Peyer's patch (tissue), 4 donors: Measurements from ENCODE around the gene CELF1. TPM values are rescaled to one million over a fixed set of nuclear protein-coding genes. Genes with fewer than 3 reads are reported as not detected.
A peak's percentile ranks its signal among the peaks of the same experiment; 100 is the strongest.
"Not testable (repeated sequence)": the region's sequence is repeated elsewhere in the genome, so short reads cannot be mapped to it uniquely, and the experiment has no call there.

Source experiments
- DNase-seq, 3 donors: peaks; one replicate each; pipeline ENCODE4 v3.0.0-alpha.2; 2017 to 2019
- H3K27ac ChIP-seq, 4 donors: fragments of 200-600 bp; sonication (generic); one replicate each; pipeline ENCODE4 v1.5.1; 2016 to 2019
- H3K27me3 ChIP-seq, 2 donors: fragments of 200-600 bp; sonication (generic); one replicate each; pipeline ENCODE4 v1.5.1; 2019
- H3K36me3 ChIP-seq, 3 donors: fragments of 200-600 bp; sonication (generic); one replicate each; pipeline ENCODE4 v1.5.1; 2016 to 2019
- H3K4me1 ChIP-seq, 4 donors: fragments of 200-600 bp; sonication (generic); one replicate each; pipeline ENCODE4 v1.5.1; 2016 to 2019
- H3K4me3 ChIP-seq, 4 donors: fragments of 200-600 bp; sonication (generic); 1 replicate in 3 of 4; 2 replicates in 1 of 4; pipeline ENCODE4 v1.5.1; 2016 to 2019; ENCODE audit warnings: mild to moderate bottlenecking in 1 of 4
- H3K9me3 ChIP-seq, 4 donors: fragments of 200-600 bp; sonication (generic); one replicate each; pipeline ENCODE4 v1.5.1; 2016 to 2019; ENCODE audit warnings: mild to moderate bottlenecking in 1 of 4
- CTCF ChIP-seq, 6 experiments: fragments of 450-650 bp in 4 of 6; fragments of 200-600 bp in 2 of 6; sonication (generic) in 1 of 6; IDR thresholded peaks; one replicate each; pipeline ENCODE4 v1.5.1; 2017 to 2019; ENCODE audit warnings: antibody characterized with exemption in 6 of 6, mild to moderate bottlenecking in 3 of 6, moderate library complexity in 1 of 6
- POLR2A ChIP-seq, 2 donors: fragments of 450-650 bp; IDR thresholded peaks; one replicate each; pipeline ENCODE4 v1.5.1; 2017; ENCODE audit warnings: antibody characterized with exemption in 2 of 2, mild to moderate bottlenecking in 2 of 2, moderate library complexity in 2 of 2
- total RNA-seq, 4 donors: library from RNA; depleted of rRNA; stranded (reverse); fragments of >200 nt; gene quantifications; one replicate each; pipeline ENCODE4 v1.1.0, GENCODE V29; 2016

CELF1 gene
- total RNA-seq, 4 donors from 2014 or later: 90.7 to 134 (median 121) TPM

GRCh38 chr11:47533690-47534151 is 19.2 kb downstream of the CELF1 start:
- Histone ChIP-seq H3K36me3 (no peaks in the 10 kb centered on the region), H3K4me3 (no peak overlapping the region), H3K4me1 (peaks cover 0 to 39% (median 2%) of the 10 kb centered on the region in 4 donors), H3K27me3 (no peaks in the 10 kb centered on the region), H3K9me3 (no peaks in the 10 kb centered on the region), H3K27ac (peak overlapping the region in 1 of 4 donors; percentile 28)
- TF ChIP-seq CTCF (IDR thresholded peaks at IDR 0.05) (no peak), POLR2A (IDR thresholded peaks at IDR 0.05) (no peak)
- DNase-seq: no peak

DNA sequence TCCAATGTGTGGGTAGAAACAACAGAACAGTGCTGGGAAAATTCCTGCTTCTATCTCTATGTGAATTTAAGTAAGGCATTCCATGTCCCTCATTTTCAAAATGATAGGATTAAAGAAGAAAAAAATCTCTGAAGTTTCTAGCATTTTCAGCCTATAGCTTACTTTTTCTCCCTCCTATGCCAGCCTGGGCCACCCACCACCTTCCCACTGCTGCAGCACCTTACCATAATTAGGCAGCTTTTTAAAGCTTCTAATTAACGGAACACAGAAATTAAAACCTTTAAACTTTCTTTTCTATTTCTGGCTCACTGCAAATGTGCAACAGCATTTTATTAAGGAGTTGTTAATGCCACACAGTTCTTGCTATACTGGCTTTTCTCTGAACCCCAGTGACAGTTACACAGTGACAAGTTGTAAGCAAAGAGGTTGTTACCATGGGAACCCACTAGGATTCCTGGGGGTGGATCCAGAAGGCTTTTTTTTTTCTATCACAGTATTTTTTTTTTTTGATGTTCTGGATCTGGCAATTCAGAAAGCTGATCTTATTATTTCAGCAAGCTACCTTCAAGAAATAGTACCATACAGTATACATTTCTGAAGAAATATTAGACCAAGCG is 20.2 kb downstream of the CELF1 start:
- no peak overlapping the region for H3K27ac ChIP-seq
- H3K9me3 ChIP-seq: no peaks in the 10 kb centered on the region
- H3K36me3 ChIP-seq: no peaks in the 10 kb centered on the region

DNA sequence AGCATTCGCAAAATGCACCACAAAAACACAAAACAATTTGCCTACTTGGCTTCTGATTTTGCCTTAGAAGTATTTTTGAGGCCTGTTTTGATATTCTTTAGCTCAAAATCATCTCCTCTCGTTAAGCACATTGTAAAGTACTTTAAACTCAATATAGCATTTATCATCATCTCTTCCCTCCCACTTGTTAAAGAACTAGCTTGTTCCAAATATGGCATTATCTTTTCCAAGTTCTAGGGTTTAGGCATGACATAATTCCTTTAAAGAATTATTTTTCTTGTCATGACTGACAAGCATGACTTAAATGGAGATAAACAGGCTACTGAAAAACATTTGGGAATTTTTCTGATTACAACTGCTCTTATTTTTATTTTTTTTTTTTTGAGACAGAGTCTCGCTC is 21.3 kb downstream of the CELF1 start:
- TF ChIP-seq CTCF (IDR thresholded peaks at IDR 0.05) (no peak), POLR2A (IDR thresholded peaks at IDR 0.05) (no peak)
- H3K9me3 ChIP-seq: no peaks in the 10 kb centered on the region
- H3K27ac ChIP-seq: no peak overlapping the region
- DNase-seq: no peak
- peaks cover 0 to 30% (median 2%) of the 10 kb centered on the region in 4 donors for H3K4me1 ChIP-seq
- no peaks in the 10 kb centered on the region for H3K27me3 ChIP-seq
- H3K36me3 ChIP-seq: no peaks in the 10 kb centered on the region
- H3K4me3 ChIP-seq: no peak overlapping the region

More for the DNA sequence above, 20.2 kb downstream of the CELF1 start:
- Histone ChIP-seq H3K4me1 (peaks cover 0 to 37% (median 2%) of the 10 kb centered on the region in 4 donors), H3K4me3 (no peak overlapping the region), H3K27me3 (no peaks in the 10 kb centered on the region)
- no peak for DNase-seq
- TF ChIP-seq POLR2A (IDR thresholded peaks at IDR 0.05) (no peak), CTCF (IDR thresholded peaks at IDR 0.05) (no peak)

DNA sequence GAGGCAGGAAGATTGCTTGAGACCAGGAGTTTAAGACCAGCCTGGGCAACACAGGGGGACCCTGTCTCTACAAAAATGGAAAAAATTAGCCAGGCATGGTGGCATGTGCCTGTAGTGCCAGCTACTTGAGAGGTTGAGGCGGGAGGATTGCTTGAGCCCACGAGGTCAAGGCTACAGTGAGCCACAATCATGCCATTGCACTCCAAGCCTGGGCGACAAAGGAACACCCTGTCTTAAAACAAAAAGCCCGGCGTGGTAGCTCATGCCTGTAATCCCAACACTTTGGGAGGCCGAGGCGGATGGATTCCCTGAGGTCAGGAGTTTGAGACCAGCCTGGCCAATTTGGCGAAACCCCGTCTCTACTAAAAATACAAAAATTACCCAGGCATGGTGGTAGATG is 22.2 kb downstream of the CELF1 start:
- not testable (repeated sequence) for H3K27me3 ChIP-seq, H3K27ac ChIP-seq, H3K4me3 ChIP-seq, H3K36me3 ChIP-seq, DNase-seq, H3K9me3 ChIP-seq
- peaks cover 0 to 23% (median 2%) of the 10 kb centered on the region in 4 donors for H3K4me1 ChIP-seq

- Histone ChIP-seq H3K4me3 (no peak overlapping the region), H3K9me3 (no peaks in the 10 kb centered on the region), H3K36me3 (no peaks in the 10 kb centered on the region), H3K27ac (no peak overlapping the region), H3K27me3 (no peaks in the 10 kb centered on the region), H3K4me1 (peaks cover 0 to 30% (median 2%) of the 10 kb centered on the region in 4 donors)
- TF ChIP-seq CTCF (IDR thresholded peaks at IDR 0.05) (no peak), POLR2A (IDR thresholded peaks at IDR 0.05) (no peak)
- DNase-seq: no peak
Measured at GRCh38 chr11:47529951-47530350, 23.0 kb downstream of the CELF1 start.

DNA sequence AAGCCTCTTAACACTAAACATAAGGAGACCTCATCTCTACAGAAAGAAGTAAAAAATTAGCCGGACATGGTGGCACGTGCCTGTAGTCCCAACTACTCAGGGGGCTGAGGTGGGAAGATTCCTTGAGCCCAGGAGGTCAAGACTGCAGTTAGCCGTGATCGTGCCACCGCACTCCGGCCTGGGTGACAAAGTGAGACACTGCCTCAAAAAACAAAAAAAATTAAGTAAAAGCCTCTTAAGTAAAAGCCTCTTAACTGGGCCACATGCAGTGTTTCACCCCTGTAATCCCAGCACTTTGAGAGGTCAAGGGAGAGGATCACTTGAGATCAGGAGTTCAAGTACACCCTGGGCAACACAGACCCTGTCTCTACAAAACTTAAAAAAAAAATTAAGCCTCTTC is 25.7 kb downstream of the CELF1 start:
- no peaks in the 10 kb centered on the region for H3K9me3 ChIP-seq
- TF ChIP-seq CTCF (IDR thresholded peaks at IDR 0.05) (no peak), POLR2A (IDR thresholded peaks at IDR 0.05) (no peak)
- no peaks in the 10 kb centered on the region for H3K27me3 ChIP-seq
- H3K4me1 ChIP-seq: peaks cover 0 to 33% (median 9%) of the 10 kb centered on the region in 4 donors
- DNase-seq: no peak
- H3K4me3 ChIP-seq: no peak overlapping the region
- H3K27ac ChIP-seq: no peak overlapping the region
- no peaks in the 10 kb centered on the region for H3K36me3 ChIP-seq

DNA sequence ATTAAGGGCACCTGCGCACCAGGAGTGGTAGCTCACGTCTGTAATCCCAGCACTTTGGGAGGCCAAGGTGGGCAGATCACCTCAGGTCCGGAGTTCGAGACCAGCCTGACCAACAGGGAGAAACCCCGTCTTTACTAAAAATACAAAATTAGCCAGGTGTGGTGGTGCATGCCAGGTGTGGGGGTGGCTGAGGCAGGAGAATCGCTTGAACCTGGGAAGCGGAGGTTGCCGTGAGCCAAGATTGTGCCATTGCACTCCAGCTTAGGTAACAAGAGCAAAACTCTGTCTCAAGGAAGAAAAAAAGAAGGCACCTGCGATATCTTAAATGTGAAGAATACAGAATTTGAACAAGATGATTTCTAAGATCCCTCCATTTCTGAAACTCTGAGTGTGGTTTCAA is 26.9 kb downstream of the CELF1 start:
- H3K4me1 ChIP-seq: peaks cover 0 to 42% (median 9%) of the 10 kb centered on the region in 4 donors
- H3K27ac ChIP-seq: not testable (repeated sequence)

More for the DNA sequence above, 26.9 kb downstream of the CELF1 start:
- H3K27me3 ChIP-seq, H3K4me3 ChIP-seq, DNase-seq, H3K9me3 ChIP-seq, H3K36me3 ChIP-seq: not testable (repeated sequence)
